Middle frontal gyrus (tissue), 1 donor: ENCODE results near the gene SYTL1.
"Not testable (repeated sequence)": the region's sequence is repeated elsewhere in the genome, so short reads cannot be mapped to it uniquely, and the experiment has no call there.

ENCODE experiments used
- DNase-seq: peaks from one replicate; pipeline ENCODE4 v3.0.0-alpha.2; 2015; ENCODE audit warnings: low spot score; ENCODE audit errors: extremely low spot score

Gene SYTL1

GRCh38 chr1:27383039-27383605 is 41.3 kb downstream of the SYTL1 start, which contains the start of gene CD164L2:
TSS of gene CD164L2 (minus strand) at chr1:27383333. CDS start at chr1:27383239, 94 bp downstream.
- no peak for DNase-seq

DNA sequence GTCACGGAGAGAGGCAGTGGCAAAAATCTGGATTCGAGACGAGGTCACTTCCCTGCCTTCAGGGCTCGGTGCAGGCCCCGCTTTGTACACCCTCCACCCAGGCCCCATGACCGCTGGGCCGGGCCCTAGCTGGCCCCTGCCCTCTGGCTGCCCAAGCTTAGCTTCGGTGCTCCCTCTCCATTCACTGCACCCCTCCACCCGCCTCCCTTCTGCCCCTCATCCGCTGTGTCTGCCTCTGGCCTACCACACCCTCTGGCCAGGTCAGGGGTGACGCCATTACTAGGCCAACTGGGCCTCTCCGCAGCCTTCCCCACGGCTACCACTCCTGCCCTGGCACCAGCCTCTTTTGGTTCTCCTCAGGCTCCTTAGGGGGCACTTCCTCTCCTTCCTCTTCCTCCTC is 41.8 kb downstream of the SYTL1 start:
- DNase-seq: no peak

DNA sequence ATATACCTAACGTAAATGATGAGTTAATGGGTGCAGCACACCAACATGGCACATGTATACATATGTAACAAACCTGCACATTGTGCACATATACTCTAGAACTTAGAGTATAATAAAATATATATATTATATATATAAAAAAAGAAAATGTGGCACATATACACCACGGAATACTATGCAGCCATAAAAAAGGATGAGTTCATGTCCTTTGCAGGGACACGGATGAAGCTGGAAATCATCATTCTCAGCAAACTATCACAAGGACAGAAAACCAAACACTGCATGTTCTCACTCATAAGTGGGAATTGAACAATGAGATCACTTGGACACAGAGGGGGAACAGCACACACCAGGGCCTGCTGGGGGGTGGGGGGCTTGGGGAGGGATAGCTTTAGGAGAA is 43.0 kb downstream of the SYTL1 start:
- DNase-seq: not testable (repeated sequence)

DNA sequence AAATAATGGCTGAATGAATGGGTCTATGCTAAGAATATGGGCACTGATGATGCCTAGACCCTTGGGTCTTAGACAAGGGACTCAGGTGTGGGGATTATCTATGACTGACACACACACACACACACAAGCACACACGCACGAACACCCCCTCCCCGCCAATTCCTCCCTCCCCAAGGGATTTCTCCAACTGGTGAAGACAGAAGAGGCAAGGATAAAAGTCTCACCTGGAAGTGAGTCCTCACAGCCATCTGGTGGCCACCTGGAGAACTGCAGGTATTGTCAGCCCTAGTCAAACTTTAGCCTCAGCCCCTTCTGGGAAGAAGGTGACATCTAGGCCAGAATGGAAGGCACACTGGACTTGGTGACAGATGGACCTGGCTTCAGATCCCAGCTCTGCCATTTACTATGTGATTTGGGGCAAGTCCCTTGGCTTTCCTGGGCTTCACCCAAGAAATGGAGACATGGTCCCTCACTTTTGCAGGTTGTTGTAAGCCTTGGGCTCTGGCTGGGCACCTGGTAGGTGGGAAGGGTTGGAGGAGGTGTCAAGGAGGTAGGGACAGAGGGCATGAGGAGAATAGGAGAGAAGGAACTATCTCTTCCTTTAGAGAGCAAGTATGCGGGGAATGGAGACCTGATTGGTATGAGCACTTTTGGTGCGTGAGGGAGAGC is 46.6 kb downstream of the SYTL1 start:
- no peak for DNase-seq

DNA sequence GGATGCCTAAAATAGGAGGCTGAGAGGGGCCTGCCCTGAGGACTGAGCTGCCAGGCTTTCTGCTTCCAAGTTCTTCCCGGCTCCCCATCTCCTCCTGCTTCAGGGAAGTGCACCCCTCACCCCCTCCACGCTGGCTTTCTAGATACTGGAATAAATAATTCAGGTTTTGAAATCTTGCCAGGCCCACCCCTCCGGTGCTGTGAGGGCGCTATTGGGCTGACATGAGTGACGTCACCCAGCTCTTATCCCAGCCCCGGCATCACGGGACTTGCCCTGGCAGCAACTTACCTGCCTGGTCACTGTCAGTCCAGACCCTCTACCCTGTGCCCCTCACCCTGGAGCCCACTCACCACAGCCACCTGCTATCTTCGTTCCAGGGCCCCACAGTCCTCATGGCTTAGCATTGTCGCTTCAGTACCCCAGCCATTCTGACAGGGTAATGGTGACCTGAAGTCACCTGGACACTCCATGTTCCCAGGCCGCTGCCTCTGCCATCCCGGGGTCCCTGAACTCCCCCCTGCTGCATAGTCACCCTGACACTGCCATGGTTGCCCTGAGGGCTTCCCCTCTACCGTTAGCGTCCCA is 49.8 kb downstream of the SYTL1 start:
- peak; percentile 31 for DNase-seq

- peak; percentile 81 for DNase-seq
Observed at GRCh38 chr1:27392096-27392777, 50.4 kb downstream of the SYTL1 start, which contains the start of gene GPR3. TSS of gene GPR3 (plus strand) at chr1:27392622. CDS start at chr1:27393799, 1,177 bp downstream.

DNA sequence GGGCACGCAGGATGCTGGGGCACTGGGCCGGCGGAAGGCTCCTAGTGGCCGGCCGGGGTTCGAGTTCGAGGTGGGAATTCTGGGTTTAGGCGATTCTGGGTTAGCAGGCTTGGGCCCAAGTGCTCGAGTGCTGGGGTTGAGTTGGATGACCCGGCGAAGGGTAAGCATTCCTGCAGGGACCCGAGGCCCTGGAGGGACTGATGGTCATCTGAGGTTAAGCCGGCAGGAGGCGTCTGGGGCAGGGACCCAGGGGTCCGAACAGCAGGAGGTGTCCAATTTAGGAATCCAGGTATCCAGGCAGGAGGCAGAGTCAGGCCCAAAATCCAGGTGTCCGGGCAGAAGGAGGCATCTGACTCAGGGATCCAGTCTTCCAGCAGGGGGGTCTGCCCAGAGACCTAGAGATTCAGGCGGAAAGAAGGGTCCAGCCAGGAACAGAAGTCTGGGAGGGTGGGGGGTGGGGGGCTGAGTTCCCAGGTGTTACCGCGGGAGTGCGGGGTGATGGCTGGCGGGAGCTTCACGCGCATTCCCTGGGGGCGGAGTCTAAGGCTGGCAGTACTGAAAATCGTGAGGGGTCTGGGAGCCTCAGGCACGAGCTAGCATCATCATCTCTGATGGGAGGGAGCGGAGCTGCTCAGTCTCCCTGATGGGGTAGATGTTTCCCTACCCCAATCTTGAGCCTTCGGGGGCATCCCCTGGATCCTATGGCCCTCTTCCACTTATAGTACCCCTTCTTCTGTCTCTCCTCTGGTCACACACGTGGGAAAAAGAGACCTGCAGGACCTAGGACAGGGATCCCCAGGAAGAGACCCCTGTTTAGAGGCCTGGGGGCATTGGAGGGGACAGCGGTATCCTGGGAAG is 51.2 kb downstream of the SYTL1 start:
- DNase-seq: no peak

DNA sequence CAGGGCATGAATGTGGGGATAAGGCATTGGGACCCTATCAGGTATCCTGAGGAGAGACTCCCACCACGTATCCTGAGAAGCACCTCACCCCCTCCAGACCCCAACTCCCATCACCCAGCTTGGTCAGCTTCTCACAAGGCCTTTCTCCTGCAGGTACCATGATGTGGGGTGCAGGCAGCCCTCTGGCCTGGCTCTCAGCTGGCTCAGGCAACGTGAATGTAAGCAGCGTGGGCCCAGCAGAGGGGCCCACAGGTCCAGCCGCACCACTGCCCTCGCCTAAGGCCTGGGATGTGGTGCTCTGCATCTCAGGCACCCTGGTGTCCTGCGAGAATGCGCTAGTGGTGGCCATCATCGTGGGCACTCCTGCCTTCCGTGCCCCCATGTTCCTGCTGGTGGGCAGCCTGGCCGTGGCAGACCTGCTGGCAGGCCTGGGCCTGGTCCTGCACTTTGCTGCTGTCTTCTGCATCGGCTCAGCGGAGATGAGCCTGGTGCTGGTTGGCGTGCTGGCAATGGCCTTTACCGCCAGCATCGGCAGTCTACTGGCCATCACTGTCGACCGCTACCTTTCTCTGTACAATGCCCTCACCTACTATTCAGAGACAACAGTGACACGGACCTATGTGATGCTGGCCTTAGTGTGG is 51.9 kb downstream of the SYTL1 start:
- no peak for DNase-seq

DNA sequence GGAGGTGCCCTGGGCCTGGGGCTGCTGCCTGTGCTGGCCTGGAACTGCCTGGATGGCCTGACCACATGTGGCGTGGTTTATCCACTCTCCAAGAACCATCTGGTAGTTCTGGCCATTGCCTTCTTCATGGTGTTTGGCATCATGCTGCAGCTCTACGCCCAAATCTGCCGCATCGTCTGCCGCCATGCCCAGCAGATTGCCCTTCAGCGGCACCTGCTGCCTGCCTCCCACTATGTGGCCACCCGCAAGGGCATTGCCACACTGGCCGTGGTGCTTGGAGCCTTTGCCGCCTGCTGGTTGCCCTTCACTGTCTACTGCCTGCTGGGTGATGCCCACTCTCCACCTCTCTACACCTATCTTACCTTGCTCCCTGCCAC is 52.4 kb downstream of the SYTL1 start:
- DNase-seq: no peak

GRCh38 chr1:27394925-27395324 is 53.1 kb downstream of the SYTL1 start:
- DNase-seq: no peak

GRCh38 chr1:27395441-27396195 is 53.8 kb downstream of the SYTL1 start:
- DNase-seq: peak; percentile 33

GRCh38 chr1:27397110-27397509 is 55.3 kb downstream of the SYTL1 start:
- DNase-seq: no peak

- DNase-seq: no peak
Observed at GRCh38 chr1:27397749-27398148, 55.9 kb downstream of the SYTL1 start.

DNA sequence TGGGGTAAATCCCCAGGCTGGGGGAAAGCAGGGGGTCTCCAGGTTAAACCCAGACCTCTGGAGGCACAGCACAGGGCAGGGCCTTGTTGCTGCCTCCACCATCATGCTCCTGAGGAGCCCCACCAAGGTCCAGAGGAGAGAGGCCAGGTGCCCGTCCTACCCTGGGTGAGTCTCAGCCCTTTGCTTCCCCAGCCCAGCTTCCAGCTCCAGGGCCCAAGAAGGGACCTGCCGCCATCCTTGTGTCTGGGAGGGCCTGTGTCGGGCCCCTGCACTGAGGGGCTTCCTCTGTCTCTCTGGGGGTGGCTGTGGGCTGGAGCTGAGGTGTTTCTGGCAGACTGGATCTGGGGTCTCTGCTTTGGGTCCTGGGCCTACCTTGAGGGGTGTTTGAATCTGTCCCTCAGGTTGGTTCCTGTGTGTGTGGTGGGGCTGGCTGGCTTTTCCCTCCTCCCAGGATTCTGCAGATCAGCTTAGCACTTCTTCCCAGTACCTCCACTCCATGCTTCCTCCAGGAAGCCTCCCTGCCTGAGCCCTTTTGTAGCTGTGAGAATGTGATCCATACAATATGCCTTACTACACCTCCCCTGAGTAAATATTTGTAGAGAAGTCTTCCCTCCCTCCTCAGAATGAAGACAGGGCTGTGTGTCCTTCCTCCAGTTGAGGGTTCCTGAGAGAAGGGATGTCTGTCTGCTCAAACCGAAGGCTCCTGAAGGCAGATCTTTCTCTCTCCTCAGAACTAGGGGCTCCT is 56.8 kb downstream of the SYTL1 start:
- no peak for DNase-seq

GRCh38 chr1:27399251-27400025 is 57.6 kb downstream of the SYTL1 start:
- no peak for DNase-seq

- no peak for DNase-seq
Observed at GRCh38 chr1:27400082-27400962, 58.5 kb downstream of the SYTL1 start.

- no peak for DNase-seq
Observed at GRCh38 chr1:27400963-27401341, 59.1 kb downstream of the SYTL1 start.

GRCh38 chr1:27402349-27402754 is 60.5 kb downstream of the SYTL1 start:
- DNase-seq: no peak
